Astrocyte (in vitro differentiated cells and primary cell): ENCODE results near the gene PLS1.

ENCODE experiments used
- CTCF ChIP-seq: IDR thresholded peaks from 2 replicates; pipeline ENCODE4 v1.5.1; 2011; ENCODE audit warnings: low read depth, mild to moderate bottlenecking, inconsistent platforms, low read length, moderate library complexity; ENCODE audit not compliant: insufficient read depth
- EZH2 ChIP-seq: IDR thresholded peaks from 2 replicates; pipeline ENCODE4 v1.6.1; 2012; ENCODE audit warnings: mild to moderate bottlenecking, low read length, inconsistent platforms; ENCODE audit not compliant: insufficient read depth

GRCh38 chr3:142680710-142681109 lies 84.5 kb downstream of the PLS1 start:
- TF ChIP-seq CTCF (no peak), EZH2 (no peak)
